ENCODE results near the gene KCNK3.
"Not testable (repeated sequence)": the region's sequence is repeated elsewhere in the genome, so short reads cannot be mapped to it uniquely, and the experiment has no call there.

Gene KCNK3

GRCh38 chr2:26692279-26692896 is at the start of gene KCNK3:
Gene KCNK3 (plus strand): TSS chr2:26692722. CDS start chr2:26692876, 154 bp downstream.
- DNase-seq = peak; percentile 64 to 72

DNA sequence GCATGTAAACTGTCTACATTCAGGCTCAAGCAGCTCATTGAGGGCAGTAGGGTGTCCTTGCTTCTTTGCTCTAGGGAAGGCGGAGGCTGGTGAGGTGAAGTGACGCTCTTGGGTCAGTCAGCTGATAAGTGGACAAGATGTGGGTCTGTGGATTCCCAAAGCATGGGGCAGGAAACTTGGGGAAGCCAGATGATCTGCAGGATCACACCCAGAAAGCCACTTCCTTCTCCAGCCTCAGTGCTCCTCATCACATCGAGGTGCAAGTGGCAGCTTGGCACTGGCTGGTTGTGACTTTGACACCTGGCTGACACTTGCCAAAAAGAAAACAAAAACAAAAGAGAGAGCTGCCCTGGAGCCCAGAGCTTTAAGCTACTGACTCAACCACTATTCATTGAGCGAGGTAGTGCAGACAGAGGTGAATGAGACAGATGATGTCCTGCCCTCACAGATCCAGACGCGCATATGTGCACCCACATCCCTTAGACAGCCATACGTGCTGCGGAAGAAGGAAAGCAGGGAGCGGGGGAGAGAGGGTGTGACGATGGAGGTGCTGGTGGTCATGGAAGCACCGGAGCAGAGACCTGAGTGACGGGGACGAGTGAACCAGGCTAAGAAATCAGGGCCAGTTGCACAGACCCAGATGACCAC is 48.2 kb upstream of the KCNK3 start:
- DNase-seq = no peak

- DNase-seq = no peak
Measured at GRCh38 chr2:26645762-26646161, 46.8 kb upstream of the KCNK3 start.

GRCh38 chr2:26646986-26647672 is 45.4 kb upstream of the KCNK3 start:
- DNase-seq = no peak

GRCh38 chr2:26647981-26648380 is 44.5 kb upstream of the KCNK3 start:
- no peak for DNase-seq

- no peak for DNase-seq
Measured at GRCh38 chr2:26648516-26648915, 44.0 kb upstream of the KCNK3 start.

- no peak for DNase-seq
Measured at GRCh38 chr2:26649322-26649721, 43.2 kb upstream of the KCNK3 start.

GRCh38 chr2:26649992-26650712 is 42.4 kb upstream of the KCNK3 start:
- no peak for DNase-seq

GRCh38 chr2:26650713-26651469 is 41.6 kb upstream of the KCNK3 start:
- no peak for DNase-seq

- no peak for DNase-seq
Measured at GRCh38 chr2:26651470-26651771, 41.1 kb upstream of the KCNK3 start.

- DNase-seq = no peak
Measured at GRCh38 chr2:26651799-26652198, 40.7 kb upstream of the KCNK3 start.

DNA sequence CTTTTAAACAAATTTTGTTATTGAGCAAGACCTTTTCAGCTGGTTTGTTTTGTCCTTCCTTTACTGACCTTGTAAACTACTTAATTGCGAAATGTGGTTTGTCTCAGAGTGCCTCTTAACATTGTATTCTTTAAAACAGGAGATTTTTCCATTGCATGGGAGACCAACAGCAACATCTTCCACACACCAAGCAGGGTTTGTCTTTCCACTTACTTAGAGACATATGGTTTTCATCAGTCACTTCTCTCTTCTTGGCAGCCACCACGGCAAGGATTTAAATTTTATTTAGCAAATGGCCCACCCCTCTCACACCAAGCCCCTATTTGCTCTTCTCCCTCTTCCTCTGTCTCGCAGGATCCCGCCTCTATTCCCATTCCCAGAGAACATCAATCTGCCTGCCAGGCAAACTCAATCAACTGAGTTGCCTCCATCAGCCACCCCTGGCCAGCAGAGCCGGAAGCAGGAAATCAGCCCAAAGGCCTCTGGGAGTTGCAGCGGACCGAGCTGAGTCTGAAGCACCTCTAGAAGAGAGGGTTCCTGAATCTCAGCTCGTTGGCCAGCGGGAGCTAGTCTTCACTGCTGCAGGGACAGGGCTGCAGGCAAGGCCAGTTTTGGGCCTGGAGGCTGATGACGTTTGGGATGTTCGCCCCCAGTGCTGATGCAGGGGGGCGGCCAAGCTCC is 40.0 kb upstream of the KCNK3 start:
- no peak for DNase-seq

DNA sequence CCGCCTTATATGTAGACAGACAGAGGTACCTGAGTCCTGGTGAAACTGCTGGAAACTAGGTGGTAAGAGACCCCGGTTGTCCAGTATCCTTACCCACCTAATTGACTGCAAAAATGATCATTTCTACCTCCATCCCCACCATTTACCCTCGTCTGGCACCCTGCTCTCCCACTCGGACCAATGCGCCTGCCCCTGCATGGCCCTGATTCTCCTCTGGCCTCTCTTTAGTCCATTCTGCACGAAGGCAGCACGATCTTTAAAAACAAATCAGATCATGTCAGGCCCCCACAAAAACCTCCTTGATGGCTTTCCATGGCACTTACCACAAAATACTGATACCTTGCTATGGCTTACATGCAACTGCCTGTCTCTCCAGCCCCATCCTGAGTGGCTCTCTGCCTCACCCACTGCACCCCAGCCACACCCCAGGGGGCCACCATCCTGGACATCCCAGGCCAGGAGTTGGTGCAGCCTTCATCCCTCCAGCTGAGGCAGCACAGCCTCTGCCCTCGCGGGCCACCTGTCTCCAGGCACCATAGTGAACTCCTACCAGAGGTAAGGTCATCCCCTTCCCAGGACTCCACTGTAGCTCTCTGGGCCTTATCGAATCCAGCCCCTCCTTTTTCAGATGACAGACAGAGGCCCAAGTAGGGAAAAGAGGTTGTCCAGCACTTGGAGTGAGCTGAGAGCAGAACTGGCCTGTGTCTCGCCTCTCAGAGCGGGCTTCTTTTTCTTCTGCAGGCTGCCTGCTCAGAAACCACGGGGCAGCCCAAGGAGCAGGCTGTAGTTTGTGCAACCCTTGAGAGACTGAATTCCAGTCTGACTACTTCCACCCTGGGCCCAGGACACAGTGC is 39.1 kb upstream of the KCNK3 start:
- no peak for DNase-seq

DNA sequence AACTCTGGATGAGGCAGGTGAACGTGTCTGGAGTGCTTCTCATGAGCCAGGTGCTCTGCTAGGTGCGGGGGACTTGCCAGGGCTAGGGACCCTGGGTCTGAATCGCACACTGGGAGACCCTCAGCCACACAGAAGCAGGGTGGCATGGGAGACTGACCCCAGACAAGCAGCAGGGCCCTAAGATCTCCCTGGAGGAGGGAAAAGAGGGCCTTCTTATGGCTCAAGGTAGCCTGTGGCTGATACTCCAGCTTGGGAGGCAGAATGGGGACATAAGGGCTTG is 38.5 kb upstream of the KCNK3 start:
- no peak for DNase-seq

DNA sequence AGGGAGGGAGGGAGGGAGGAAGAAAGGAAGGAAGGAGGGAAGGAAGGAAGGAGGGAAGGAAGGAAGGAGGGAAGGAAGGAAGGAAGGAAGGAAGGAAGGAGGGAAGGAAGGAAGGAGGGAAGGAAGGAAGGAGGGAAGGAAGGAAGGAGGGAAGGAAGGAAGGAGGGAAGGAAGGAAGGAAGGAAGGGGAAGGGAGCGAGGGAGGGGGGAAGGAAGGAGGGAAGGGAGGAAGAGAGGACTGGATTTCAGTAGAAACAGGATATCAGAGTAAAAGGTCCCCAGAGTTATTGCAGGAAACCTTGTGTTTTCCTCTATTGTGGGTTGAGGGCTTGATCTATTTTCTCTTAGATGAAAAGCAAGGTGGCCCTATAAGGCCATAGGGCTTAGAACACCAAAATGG is 37.4 kb upstream of the KCNK3 start:
- DNase-seq = not testable (repeated sequence)

DNA sequence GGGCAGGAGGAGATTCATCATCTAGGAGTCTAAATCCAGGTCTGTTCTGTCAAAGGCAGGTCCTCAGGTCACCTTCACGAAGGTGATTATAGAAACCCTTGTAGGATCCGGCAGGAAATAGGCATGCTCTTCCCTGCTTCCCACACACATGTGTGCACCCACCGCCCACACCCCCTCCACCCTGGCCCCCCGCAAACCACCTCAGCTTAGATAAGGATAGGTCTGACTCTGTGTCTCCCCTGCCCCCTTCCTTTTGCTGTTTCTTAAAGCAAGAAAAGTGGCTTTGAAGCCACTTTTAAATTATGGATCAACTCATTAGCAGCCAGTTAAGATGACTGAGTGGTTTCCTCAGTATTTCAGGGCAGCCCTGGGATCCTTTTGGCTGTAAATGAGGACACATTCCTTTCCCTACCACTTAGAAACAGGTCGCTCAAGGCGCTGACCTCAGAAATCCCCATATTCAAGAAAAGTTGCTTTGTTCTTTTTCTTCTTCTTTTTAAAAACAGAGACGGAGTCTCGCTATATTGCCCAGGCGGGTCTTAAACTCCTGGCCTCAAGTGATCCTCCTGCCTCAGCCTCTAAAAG is 36.8 kb upstream of the KCNK3 start:
- DNase-seq = no peak

DNA sequence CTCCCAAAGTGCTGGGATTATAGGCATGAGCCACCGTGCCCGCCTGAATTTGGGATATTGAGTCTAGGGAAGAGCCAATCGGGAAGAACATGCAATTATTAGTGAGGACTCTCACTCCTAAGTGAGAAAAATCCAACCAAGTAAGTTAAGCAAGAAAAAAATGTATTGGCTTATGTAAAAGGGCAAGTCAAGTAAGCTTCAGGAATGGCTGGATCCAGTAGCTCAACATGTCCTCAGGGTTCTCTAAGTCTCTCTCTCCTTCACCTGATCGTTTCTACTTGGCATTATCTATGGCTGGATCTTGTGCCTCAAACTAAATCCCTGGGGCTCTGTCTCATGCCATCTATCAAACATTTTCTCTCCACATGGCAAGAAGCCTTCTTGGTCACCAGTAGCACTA is 35.3 kb upstream of the KCNK3 start:
- no peak for DNase-seq

DNA sequence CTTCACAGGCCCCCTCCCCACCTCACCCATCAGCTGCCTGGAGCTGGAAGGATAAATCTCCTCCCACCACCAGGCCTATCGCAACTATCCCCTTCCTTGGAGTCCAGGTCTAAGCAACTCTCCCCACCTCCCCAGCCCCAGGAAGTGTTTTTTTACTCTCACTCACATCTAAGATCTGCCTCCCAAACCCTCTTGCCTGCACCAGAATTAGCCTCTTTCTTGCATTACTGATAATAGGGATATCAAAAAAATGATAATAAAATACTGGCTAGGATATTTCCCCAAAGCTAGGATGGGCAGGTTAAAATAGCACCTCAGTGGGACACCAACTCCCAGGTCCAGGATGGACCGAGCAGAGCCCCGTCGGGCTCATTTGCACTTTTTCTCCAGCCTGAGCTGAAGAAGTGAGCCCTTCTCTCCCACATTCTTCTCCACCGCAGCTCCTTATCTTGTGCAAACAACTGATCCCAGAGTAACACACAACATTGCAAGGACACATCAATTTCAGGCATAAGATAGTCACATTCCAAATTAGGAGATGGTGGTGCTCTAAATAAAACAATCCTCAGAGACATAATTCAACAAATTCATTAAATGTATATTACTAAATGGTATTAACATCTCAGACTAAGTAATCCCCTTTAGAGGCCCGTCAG is 33.7 kb upstream of the KCNK3 start:
- no peak for DNase-seq

DNA sequence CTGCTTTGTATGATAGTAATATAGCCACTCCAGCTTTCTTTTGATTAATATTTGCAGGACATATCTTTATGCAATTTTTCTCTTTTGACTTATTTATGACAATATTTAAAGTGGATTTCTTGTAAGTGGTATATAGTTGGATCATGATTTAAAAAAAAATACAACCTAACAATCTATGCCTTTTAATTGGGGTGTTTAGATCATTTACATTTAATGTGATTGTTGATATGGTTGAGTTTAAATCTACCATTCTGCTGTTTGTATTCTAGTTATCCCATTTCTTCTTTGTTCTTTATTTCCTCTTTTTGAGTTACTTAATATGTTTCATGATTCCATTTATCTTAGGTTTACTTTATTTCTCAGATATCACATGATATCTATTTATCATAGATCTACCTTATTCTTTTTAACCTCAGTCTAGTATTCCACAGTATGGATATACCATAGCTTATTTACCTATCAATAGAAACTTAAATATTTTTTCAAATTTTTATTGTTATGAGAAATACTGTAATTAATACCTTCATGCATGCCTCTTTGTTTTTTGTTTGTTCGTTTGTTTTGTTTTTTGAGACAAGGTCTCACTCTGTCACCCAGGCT is 32.1 kb upstream of the KCNK3 start:
- DNase-seq = no peak

GRCh38 chr2:26665296-26665695 is 27.2 kb upstream of the KCNK3 start:
- DNase-seq = not testable (repeated sequence)

All from NCI-H2081 (cell line).